D341Med (cell line): ENCODE measurements around the gene CCDC27.
A peak's percentile ranks its signal among the peaks of the same experiment; 100 is the strongest.
"Not testable (repeated sequence)": the region's sequence is repeated elsewhere in the genome, so short reads cannot be mapped to it uniquely, and the experiment has no call there.

Source experiments
- DNase-seq: peaks from one replicate; pipeline ENCODE4 v3.0.0; 2012; ENCODE audit warnings: low spot score

CCDC27 gene

DNA sequence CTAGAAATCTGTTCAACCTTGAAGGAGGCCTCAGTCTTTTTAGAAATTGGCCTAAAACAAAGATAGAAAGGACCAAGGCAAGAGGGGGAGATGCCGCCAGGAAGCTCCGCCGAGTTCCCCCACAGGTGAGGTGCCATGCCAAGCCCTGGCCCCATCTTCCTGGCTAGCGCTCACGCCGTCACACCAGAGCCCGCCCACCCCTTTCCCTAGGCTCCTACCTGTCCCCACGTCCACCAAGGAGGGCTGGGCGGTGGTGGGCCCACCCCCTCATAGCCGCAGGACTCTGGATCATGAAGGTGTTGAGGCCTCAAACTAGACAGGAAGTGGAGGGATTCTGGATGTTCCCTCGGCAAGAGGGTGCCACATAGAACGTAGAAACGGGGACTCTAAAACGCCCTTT, 15.5 kb upstream of the CCDC27 start:
- no peak for DNase-seq

DNA sequence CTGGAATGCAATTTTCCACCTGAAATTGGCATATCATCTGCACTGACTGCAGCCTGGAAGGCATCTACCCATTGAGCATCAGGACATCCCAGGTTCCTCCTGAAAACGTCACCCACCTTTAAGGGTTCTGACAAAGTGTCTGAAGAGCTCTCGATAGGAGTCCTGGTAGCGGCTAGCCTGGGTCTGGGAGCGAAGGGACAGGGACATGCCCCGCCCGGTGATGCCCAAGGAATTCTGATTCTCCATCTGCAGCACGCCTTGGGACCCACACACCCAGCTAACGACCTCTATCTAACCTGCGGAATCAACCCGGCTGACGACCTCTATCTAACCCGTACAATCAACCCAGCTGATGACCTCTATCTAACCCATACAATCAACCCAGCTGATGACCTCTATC, 13.3 kb upstream of the CCDC27 start:
- no peak for DNase-seq

DNA sequence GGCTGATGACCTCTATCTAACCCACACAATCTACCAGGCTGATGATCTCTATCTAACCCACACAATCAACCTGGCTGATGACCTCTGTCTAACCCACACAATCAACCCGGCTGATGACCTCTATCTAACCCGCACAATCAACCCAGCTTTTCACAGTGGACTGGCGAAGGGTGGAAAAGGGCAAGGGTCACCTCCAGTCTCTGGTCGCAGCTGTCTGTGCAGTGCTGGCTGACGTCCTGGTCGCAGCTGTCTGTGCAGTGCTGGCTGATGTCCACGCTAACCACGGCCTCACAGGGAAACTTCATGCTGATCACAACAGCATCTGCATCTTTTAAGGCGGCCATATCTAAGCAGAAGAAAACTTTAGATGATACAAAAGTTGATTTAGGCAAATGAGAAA, 12.2 kb upstream of the CCDC27 start:
- no peak for DNase-seq

DNA sequence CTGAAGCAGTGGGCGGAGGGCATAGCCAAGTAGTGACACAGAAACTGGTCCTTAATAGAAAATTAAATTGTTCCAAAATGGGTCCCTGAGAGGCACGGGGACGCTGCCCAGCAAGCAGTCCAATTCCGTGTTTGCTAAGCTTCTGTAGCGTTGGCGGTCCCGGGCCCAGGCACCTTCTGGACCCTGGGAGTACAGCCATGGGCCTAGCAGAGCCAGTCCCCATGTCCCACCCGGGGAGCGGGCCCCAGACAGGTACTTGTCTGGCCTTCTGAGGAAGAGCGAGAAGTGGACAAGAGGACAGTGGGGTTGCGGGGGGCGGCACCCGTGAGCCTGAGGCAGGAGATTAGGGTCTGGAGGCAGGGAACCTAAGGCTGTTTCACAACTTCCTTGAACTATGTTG, 11.5 kb upstream of the CCDC27 start:
- DNase-seq, result no peak

DNA sequence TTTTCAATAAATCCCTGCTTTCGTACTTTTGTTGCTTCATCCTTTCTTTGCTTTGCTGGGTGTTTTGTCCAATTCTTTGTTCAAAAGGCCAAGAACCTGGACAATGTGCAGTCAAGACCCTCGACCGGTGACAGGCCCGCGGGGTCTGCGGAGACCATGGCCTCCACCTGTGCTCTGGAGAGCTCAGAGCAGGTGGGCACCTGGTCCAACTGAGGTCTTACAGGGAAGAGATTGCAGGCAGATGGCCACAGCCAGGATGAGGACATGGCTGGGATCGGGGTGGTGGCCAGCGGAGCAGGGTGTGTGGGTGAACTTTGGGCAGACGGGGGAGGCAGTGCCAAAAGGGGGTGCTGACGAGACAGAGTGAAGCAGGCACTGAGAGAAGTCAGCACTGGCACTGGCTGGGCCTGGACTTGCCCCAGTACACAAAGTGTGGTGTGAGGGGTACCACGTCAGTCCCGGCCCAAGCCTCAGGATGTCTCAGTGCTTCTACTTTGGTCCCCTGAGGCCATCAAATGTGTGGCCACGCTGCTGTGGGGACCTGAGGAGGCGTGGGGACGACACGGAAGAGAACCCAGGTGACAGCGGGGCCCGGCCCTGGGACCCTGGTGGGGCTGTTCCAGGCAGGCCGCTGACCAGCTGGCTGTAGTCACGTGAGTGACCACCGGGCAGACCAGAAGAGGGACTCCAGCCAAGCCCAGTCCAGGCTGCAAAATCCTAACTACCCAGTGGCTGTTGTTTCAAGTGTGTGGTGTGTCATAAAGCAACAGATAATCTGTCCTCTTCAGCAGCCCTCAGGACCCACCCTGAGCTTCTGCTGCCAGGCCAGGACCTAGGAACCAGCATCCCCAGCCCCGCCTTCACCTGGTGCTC, 10.4 kb upstream of the CCDC27 start:
- DNase-seq, result no peak

DNA sequence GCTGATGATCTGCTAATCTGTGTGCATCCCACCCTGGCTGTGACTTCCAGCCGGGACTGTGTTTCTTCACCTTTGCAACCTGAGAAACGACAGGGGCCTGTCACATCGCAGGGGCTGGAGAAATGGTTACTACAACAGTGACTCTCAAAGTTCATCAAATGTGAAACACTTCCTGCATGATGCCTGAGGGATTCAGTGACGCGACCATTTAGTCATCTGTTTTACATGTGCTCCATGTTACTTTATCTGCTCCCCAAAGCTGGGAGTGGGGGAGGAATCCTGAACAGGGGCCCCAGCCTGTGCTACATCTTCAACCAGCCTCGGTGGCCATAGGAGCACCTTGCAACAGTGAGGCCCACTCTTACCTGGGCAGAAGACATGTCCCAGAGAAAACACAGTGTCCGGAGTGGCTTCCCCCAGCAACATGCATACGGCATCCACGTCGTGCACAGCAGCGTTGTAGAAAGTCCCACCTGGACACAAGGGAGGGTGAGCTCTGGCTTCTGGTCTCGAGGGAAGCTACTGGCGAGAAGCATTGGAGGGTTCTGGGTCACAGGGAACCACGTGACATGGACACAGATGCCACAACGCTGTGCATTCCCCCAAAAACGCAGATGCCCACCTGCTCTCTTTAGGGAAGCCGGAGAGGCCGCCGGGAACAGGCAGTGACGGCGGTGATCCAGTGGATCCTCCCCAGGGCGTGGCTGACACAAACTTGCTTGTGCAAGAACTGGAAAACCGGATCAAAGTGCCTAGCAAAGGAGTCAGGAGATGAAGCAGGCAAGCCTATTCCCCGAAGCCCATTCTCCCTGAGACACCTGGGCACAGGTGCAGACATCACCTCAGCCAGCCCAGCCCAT, 9.6 kb upstream of the CCDC27 start:
- no peak for DNase-seq

DNA sequence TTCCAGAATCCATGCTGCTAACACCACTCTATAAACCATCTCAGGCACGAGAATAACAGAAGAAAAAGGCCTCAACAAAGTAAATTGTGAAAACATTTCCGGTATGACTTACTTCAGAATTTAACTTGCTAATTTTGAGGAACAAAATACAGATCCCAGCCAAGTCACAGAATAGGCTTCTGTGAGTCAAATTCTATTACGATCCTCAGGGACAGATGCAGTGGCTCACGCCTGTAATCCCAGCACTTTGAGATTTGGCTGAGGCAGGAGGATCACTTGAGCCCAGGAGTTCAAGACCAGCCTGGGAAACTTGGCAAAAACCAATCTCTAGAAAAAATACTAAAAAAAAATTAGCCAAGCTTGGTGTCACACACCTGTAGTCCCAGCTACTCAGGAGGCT, 8.8 kb upstream of the CCDC27 start:
- no peak for DNase-seq

DNA sequence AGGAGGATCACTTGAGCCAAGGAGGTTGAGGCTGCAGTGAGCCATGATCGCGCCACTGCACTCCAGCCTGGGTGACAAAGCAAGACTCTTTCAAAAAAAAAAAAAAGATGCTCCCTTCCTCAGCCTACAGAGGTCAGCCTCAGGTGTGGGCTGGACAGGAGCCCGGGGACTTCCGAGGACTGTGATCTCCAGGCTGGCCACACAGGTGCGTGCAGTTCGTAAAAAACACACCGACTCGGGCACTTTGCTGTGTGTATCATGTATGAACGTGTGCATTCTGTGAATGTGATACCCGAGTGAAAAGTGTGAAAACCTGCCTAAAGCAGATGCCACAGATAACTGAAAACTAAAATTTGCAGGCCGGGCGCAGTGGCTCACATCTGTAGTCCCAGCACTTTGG, 8.4 kb upstream of the CCDC27 start:
- no peak for DNase-seq

DNA sequence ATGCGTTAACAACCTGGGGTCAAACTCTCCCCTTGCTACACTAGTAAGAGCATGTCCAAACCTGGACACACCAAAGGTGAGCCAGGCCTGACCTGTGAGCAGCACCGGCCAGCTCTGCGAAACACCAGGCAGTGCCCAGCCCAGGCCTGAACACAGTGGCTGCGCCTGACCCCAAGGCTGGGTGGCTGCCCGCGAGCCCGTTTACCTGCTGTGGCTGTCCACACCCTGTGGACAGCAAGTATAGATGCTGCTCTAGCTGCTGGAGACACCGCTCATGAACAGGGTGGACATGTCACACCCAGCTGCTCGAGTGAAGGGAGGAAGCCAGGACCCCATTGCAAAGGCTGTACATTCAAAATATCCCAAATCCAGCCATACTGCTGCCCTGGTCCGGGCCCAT, 7.6 kb upstream of the CCDC27 start:
- DNase-seq, result no peak

DNA sequence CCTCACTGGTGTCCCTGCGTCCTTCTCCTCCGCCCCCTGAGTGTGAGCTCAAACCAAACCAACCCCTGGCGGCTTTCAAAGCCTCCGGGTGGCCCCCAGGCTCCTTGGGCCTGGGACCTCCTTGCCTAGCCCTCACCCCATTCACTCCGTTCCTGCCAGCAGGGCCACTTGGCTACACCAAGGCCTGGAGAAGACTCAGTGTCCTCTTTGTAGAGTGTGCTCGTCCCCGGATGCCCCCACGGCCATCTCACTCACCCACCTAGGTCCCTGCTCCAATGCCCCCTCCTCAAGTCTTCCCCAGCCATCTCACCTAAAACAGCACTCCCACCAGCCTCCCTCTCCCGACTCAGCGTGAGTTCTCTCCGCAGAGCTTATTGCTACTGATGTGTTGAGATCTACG, 7.2 kb upstream of the CCDC27 start:
- DNase-seq, result no peak

DNA sequence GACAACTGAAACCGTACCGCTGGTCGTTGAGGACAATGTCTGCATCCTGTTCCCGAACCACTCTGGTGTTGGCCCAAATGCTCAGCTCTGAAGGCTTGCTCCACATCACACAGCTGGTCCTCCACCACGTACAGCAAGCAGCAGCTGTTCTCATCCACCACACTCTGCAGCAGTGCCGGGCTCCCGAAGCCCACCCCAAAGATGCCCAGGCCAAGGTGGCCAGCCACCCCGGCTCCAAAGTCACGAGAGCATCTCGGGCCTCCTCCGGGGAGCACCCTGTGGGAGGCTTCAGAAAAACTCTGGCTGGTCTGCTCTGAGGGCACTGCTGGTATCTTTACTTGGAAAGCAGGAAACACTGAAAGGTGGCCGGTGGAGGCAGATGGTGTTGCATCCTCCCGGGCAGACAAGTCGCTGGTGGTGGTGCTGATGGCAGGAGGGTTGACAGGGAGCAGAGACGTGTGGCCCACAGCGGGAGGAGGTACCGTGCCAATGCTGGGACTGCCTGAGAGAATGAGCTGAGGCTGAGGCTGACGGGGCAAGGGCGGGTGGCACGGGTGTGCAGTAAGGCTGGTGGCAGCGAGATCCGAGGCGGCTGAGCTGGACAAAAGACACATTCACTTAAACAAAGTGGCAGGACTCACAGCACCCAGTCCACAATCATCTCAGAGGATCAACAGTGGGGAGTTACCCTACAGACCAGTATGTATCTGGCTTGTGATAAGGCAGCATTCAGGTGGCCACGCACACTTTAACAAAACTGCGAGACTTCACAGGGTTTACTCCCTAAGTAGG, 6.5 kb upstream of the CCDC27 start:
- no peak for DNase-seq

DNA sequence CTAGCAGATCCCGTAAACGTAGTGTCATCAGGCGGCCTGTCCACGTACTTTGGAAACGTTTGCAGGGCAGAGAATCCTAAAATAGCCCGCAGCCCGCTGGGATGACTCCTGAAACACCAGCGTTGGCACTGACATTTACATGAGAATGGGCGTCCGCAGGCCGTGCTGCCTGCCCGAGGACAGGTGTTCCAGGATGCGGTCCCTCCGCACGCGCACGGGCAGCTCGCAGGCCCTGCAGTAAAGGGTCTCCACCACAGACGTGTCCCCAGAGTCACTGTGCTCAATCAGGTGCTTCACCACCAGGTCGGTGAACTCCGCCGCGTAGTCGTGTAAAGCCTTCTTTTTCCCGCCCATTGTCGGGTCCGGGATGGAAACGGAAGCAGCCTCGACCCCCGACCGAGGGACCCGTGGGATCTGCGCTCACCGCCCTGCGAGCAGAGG, 5.8 kb upstream of the CCDC27 start:
- DNase-seq, result no peak

DNA sequence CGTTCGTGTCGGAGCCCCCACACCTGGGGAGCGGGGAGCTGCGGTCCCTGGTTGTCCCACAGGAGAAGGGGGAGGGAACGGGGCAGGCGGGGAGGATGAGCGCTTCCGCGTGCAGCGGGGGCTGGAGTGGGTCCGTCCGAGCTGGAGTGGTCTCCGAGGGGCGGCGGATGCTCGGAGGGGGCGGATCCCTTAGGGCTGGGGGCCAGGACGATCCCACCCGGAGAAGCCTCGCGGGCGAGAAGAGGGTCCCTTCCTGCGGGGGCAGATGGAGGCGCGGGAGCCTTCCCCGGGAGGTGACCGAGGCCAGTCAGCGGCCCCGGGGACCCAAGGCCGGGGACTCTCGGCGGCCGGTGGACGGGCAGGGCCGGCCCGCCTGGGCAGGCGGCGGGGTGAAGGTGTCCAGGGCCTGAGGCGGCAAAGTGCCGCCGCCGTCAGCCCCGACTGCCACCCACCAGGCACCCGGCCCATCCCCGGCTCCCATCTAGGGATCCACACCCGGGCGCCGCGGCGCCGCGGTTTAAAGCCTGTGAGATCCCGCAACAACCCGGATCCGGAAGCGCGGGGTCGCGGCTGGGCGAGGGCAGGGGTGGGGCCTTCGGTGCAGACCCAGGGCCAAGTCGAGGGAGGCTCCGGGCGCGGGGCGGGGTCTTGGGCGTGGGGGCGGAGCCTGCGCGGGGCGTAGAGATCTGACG, 5.3 kb upstream of the CCDC27 start:
- peak; percentile 98 for DNase-seq

DNA sequence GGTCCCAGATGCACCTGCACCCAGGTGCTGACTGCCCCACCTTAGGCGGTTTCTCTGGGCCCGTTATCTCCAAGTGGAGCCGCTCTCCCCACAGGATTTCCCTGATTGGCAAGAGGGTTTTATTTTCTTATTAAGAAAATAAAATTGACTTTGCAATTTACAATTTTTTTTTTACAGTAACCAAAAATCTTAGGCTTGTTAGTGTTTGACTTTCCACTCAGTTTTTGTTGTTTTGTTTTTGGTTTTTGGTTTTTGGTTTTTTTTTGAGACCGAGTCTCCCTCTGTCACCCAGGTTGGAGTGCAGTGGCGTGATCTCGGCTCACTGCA, 4.8 kb upstream of the CCDC27 start:
- DNase-seq, result no peak

DNA sequence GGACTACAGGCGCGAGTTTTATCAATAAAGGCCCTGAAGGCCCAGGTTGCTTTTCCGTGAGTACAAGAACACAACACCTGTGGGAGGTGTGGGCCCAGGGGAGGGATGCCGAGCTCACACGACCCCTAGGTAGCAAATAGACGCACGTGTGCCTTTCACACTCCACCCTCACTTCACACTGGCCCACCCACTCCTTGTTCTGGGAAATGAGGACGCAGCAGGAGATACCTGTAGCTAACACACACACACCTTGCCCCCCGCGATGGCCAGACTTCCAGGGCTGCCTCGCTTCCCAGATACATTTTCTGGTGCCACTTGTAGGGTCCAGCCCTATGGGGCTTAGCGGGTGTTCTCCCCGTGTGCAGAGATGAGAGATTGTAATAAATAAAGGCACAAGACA, 4.3 kb upstream of the CCDC27 start:
- DNase-seq, result no peak

DNA sequence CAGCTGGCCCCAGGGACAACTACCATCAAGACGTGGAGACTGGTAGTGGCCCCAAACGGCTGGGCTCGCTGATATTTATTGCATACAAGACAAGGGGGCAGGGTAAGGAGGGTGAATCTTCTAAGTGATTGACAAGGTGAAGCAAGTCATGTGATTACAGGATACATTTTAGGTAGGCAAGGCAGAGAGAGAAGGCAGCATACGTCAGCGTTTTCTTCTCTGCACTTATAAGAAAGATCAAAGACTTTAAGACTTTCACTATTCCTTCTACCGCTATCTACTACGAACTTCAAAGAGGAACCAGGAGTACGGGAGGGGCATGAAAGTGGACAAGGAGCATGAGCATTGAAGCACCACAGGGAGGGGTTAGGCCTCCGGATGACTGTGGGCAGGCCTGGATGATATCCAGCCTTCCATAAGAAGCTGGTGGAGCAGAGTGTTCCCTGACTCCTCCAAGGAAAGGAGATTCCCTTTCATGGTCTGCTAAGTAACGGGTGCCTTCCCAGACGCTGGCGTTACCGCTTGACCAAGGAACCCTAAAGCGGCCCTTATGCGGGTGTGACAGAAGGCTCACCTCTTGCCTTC, 3.8 kb upstream of the CCDC27 start:
- DNase-seq, result not testable (repeated sequence)

DNA sequence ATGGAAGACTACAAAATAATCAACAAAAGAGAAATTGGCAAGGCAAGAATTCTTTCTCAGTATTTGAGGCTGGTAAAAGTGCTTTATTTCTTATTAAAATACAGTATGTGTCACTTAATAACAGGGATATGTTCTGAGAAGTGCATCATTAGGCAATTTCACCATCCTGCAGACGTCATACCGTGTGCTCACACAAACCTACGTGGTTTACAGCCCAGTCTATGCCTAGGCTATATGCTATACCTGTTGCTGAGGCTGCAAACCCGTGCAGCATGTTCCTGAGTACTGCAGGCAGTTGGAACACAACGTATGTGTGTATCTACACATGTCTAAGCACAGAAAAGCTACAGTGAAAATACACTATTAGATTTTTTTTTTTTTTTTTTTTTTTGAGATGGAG, 2.7 kb upstream of the CCDC27 start:
- DNase-seq, result no peak

DNA sequence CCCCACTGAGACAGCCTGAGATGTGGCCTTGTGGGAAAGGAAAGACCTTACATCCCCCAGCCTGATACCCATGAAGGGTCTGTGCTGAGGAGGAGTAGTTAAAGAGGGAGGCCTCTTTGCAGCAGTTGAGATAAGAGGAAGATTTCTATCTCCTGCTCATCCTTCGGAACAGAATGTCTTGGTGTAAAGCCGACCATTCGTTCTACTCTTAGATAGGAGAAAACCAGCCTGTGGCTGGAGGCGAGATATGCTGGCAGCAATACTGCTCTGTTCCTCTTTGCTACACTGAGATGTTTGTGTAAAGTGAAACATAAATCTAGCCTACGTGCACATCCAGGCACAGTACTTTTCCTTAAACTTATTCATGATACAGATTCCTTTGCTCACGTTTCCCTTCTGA, 1.5 kb upstream of the CCDC27 start:
- DNase-seq, result no peak

DNA sequence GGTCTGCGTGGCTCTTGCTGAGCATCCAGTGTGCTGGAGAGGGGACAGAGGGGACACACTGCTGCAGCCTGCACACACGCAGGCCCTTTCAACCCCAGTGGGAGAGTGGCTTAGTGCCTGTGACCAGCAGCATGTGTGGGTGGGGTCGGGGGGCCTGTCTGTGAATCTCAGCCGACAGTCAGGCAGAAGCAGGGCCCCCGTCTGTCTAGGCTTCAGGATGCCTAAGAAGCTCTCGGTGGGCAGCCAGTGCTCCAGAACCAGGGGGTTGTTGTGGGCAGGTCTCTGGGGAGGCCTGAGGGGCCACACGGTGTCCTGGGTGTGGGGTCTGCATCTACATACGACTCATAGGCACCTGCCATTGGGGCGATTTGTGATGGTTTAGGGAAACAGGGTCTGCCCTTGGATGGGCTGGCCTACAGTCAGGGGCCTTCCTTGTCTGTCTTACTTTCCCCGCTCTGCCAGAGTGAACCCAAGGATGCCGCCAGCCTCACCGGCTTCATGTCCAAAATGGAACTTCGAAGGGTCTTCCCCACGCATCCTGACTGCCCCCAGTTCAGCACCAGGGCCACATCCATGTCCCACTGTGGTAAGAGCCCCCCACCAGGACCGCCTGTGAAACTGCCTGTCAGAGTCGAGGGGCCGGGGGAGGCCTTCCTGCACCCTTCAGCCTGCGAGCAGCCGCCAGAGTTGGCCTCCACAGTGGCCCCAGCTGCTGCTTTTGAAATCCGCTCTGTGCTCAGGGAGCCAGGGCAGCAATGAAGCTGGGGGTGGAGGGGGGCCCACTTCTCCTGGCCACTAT, 1.6 kb downstream of the CCDC27 start:
- no peak for DNase-seq

DNA sequence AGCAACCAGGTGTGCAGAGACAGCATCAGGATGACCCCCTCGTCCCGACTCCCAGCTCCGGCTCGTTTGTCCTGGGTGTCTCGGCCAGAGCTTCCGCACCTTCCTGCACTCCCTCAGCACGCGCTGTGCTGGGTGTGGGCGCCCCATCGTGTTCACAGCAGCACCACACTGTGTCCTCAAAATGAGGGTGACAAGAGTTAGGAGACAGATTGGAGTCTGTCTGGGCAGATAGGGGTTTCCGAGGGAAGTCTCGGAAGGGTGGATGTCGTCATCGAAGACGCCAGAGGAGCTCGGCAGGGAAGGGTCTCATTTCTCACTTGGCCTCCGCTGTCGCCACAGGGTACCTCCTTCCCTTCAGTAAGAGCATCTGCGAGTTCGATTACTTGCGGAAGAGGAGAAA, 4.1 kb downstream of the CCDC27 start:
- no peak for DNase-seq

DNA sequence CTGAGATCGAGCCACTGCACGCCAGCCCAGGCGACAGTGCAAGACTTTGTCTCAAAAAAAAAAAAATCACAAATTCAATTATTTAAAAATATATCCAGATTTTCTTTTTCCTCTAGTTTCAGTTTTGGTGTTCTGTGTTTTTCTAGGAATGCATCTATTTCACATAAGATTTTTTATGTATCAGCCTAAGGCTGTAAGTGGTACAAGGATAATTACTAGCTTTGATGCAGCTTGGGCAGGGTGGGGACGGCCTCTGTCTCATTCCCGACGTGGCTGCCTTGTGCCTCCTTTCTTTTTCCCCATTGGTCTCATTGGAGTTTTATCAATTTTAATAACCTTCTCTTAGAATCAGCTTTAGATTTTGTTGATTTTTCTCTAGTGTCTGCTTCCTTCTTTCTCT, 6.9 kb downstream of the CCDC27 start:
- no peak for DNase-seq
